ENCODE measurements around the gene LIFR.

Gene LIFR

GRCh38 chr5:38433160-38433861 lies 123.1 kb downstream of the LIFR start:
- Histone ChIP-seq H3K4me1 (ENCODE audit: insufficient read depth, low read length) (no peaks in the 10 kb centered on the region), H3K4me3 (ENCODE audit: low read length) (no peak overlapping the region), H3K36me3 (ENCODE audit: insufficient read depth, low read length) (no peaks in the 10 kb centered on the region), H3K9ac (ENCODE audit: low read depth, low read length) (no peak overlapping the region), H3K27ac (ENCODE audit: low read depth, low read length) (no peak overlapping the region), H3K27me3 (ENCODE audit: insufficient read depth, low read length) (no peaks in the 10 kb centered on the region), H3K9me3 (ENCODE audit: insufficient read depth, low read depth, low read length) (no peaks in the 10 kb centered on the region)
- 83% methylated on average over 6 of the region's 6 CpGs for WGBS

- H3K27ac ChIP-seq (ENCODE audit: low read depth, low read length), result no peak overlapping the region
- H3K27me3 ChIP-seq (ENCODE audit: insufficient read depth, low read length), result no peaks in the 10 kb centered on the region
- no peaks in the 10 kb centered on the region for H3K4me1 ChIP-seq (ENCODE audit: insufficient read depth, low read length)
- H3K9me3 ChIP-seq (ENCODE audit: insufficient read depth, low read depth, low read length), result no peaks in the 10 kb centered on the region
- H3K36me3 ChIP-seq (ENCODE audit: insufficient read depth, low read length), result no peaks in the 10 kb centered on the region
- H3K4me3 ChIP-seq (ENCODE audit: low read length), result no peak overlapping the region
- H3K9ac ChIP-seq (ENCODE audit: low read depth, low read length), result no peak overlapping the region
- no CpG with 5 or more reads among the region's 1 CpG for WGBS
These were observed 125.1 kb downstream of the LIFR start for GRCh38 chr5:38431242-38431853.

DNA sequence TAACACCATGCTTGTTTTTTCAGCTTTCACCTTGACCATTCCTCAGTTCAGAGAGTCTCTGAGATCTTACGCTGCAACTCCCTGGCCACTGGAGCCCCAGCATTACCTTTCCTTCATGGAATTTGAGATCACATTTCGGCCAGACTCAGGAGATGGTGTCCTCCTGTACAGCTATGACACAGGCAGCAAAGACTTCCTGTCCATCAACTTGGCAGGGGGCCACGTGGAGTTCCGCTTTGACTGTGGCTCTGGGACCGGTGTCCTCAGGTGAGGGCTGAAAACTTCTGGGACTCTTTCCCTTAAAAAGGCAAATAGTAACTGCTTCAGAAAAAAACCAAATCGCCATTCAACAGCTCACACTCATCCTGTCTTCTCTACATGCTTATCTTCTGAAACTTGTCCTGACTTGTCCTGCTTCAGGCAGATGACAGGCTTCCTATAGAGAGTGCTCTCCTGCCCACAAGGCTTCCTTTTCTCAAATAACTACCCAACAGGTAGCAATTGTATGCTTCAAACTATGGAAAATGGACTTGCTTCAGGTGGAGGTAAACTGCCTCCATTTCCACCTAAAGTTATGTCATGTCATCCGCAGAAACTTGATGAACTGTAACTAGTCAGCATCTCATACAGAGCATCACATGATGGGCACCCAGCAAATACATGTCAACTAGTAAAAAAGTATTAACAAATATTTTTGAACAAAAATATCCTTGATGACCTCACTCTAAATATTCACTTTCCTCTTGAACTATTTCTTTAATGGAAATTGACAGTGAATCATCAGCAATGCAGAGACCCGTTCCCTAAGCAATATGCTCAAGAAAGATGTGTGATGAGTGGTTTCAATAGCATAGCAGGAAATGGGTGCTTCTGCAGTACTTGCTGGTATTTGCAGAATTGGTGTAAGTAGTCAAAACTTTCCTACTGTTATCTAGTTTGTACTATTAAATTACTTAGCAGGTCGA lies 129.2 kb downstream of the LIFR start:
- no peak overlapping the region for H3K9ac ChIP-seq (ENCODE audit: low read depth, low read length)
- no peak overlapping the region for H3K27ac ChIP-seq (ENCODE audit: low read depth, low read length)
- 93% methylated on average over 9 of the region's 9 CpGs for whole genome bisulfite sequencing
- H3K4me1 ChIP-seq (ENCODE audit: insufficient read depth, low read length), result no peaks in the 10 kb centered on the region
- no peaks in the 10 kb centered on the region for H3K36me3 ChIP-seq (ENCODE audit: insufficient read depth, low read length)
- no peaks in the 10 kb centered on the region for H3K27me3 ChIP-seq (ENCODE audit: insufficient read depth, low read length)
- H3K9me3 ChIP-seq (ENCODE audit: insufficient read depth, low read depth, low read length), result no peaks in the 10 kb centered on the region
- H3K4me3 ChIP-seq (ENCODE audit: low read length), result no peak overlapping the region

GRCh38 chr5:38426490-38426889 lies 130.0 kb downstream of the LIFR start:
- H3K27me3 ChIP-seq (ENCODE audit: insufficient read depth, low read length), result no peaks in the 10 kb centered on the region
- H3K9me3 ChIP-seq (ENCODE audit: insufficient read depth, low read depth, low read length), result no peaks in the 10 kb centered on the region
- H3K9ac ChIP-seq (ENCODE audit: low read depth, low read length), result no peak overlapping the region
- no peak overlapping the region for H3K27ac ChIP-seq (ENCODE audit: low read depth, low read length)
- H3K4me1 ChIP-seq (ENCODE audit: insufficient read depth, low read length), result no peaks in the 10 kb centered on the region
- 80% methylated on average over 1 of the region's 1 CpG for WGBS
- H3K4me3 ChIP-seq (ENCODE audit: low read length), result no peak overlapping the region
- no peaks in the 10 kb centered on the region for H3K36me3 ChIP-seq (ENCODE audit: insufficient read depth, low read length)
